NCI-H345 (cell line): Measurements from ENCODE around the gene MS4A1.
"Not testable (repeated sequence)": the region's sequence is repeated elsewhere in the genome, so short reads cannot be mapped to it uniquely, and the experiment has no call there.

Source experiments
- DNase-seq: peaks from one replicate; lab custom pipeline; 2025; lab: John Stamatoyannopoulos, UW

Gene MS4A1

DNA sequence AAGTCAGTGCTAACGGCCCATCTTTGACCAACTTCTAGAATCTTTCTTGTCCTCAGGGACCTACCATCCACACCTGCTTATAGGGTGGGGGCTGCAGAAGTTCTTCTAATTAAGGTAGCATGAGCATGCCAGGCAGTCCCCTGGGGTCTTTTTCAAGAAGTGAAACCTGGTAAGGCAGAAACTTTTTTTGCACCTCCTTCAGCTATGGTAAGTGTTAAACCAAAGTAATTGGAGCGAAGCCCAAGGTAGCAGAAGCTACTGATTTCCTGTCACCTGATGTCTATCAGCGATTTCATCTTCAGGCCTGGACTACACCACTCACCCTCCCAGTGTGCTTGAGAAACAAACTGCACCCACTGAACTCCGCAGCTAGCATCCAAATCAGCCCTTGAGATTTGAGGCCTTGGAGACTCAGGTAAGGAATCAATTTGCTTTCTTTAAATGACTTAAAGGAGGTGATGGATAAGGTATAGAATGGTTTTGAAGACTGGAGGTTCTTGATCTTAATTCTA lies at the start of gene MS4A1:
Gene MS4A1 (plus strand): TSS at position 317 of the 512 bp plus-strand sequence. CDS start 6,528 bp downstream, outside the sequence.
- DNase-seq = no peak

DNA sequence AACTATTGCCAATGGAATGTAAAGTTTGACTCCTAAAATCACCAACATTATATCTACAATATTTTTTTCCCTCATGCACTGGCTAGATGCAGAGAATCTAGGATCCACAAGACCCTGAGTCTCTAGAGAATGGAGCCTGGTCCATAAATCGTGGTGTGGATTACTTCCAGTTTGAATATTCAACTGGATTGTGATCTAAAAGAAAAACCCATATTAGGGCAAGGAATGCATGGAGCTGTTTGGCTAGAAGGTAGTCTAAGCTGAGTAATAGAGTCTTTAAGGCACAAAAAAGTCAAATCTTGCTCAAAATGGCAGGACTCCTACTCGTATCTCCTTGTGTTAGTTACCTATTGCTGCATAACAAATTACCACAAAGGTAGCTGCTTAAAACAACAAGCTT lies 35.6 kb upstream of the MS4A1 start:
- DNase-seq = no peak

DNA sequence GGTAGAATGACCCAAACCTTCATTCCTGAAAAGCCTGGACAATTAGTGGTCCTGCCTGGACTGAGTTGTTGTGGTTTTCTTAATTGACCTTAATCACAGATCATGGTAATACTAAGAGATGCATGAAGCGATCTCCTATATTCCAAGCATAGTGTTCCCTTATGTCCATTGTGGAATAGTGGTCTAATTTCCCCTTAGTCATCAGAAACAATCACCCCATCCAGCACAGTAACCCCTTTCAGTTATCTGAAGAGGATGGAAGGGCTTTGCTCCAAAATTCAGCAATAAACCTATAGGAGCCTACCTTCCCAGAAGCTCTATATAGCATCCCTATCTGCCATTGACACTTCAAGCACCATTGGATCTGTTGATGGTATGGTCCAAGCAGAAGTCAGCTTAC lies 33.0 kb upstream of the MS4A1 start:
- no peak for DNase-seq

DNA sequence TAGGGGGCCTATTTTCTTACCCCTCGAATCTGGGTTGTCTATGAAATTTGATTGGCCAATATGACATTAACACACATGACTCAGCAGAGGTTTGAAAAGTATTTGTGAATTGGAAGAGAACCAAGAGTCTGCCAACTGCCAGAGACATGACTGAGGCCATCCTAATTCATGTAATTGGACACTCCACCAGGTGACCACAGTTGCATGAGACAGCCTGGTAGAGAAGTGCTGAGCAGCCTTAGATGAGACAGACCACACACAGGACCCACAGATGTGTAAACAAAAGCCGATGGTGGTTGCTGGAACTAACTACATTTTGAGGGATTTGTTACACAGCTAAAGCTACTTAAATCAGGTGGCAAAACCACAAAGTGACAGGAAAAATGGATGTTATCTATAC lies 27.1 kb upstream of the MS4A1 start:
- no peak for DNase-seq

DNA sequence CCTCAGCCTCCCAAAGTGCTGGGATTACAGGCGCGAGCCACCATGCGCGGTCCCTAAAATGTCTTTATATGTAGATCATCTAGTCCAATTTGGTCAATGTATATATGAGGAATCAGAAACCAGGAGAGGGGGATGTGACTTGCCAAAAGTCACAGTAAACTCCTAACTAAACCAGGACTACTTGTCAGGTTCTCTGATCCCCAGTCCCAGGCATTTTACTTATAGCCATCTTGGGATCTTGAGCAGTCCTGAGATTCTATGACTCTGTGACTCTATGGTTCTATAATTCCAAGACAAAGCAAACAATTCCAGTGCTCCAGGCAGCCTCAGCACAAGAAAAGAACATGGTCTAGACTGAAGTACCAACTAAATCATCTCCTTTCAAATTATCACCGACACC lies 26.4 kb upstream of the MS4A1 start, which contains the start of gene MS4A5:
Gene MS4A5 (plus strand): TSS at position 301 of the 400 bp plus-strand sequence. CDS start 103 bp downstream, outside the sequence.
- no peak for DNase-seq

DNA sequence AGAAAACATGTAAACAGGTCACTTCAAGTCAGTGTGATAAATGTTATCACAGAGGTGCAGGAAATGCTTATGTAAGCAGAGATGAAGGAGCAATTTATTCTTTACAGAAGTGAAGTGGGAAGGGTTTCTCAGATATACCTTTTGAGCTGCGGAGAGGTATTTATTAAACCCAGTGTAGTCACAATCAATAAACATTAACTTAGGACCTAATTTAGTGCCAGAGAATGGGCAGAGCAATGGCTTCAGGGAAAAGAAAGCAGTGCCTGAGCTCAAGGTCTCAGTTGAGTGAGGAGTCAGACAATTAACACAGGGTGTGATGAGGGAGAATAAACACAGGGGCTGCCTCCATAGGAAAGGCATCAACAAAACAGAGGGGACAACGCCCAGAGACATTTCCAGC lies 24.4 kb upstream of the MS4A1 start:
- DNase-seq = no peak

DNA sequence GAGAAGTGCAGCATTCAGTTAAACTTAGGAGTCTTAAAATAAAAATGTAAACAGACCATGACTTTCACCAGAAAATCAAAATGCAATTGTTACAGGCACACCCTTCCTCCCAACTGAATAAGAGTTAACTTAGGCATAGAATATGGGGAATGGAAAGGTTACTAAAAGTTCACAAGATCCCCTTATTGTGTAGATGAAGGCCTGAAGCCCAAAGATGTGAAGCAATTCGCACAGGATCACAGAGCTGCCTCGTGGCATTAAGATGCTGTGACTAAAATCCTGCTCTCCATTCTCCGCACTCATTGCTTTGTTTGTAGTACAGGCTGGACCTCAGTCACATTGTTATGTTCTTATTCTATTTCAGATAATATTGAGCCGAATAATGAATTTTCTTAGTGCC lies 22.2 kb upstream of the MS4A1 start:
- no peak for DNase-seq

DNA sequence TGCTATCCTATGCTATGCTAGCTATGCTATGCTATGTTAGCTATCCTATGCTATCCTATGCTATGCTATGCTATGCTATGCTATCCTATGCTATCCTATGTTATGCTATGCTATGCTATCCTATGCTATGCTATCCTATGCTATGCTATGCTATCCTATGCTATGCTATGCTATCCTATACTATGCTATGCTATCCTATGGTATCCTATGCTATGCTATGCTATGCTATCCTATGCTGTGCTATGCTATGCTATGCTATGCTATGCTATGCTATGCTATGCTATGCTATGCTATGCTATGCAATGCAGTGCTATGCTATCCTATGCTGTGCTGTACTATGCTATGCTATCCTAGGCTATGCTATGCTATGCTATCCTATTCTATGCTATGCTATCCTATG lies 8.6 kb upstream of the MS4A1 start:
- DNase-seq = no peak

DNA sequence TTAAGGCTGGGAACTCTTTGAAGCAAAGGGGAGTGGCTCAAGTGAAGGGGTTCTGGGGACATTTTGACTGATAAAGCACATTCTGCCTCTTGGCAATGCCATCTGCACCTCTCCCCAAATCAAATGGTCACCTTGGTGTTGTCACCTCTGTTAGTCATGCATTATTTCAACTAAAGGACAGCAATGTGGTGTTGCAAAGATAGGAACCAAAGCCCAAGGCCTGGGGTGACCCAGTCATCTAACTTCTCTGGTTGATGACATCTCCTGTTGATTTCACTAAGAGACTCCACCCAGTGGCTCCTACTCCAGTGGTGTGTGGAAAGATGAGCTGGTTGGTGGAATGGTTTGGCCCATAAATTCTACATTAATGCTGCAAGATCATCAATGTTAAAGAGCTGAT lies 7.8 kb upstream of the MS4A1 start:
- no peak for DNase-seq

DNA sequence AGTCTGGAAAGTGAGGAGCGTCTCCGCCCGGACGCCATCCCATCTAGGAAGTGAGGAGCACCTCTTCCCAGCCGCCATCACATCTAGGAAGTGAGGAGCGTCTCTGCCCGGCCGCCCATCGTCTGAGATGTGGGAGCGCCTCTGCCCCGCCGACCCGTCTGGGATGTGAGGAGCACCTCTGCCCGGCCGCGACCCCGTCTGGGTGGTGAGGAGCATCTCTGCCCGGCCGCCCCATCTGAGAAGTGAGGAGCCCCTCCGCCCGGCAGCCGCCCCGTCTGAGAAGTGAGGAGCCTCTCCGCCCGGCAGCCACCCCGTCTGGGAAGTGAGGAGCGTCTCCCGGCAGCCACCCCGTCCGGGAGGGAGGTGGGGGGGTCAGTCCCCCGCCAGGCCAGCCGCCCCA lies 4.5 kb upstream of the MS4A1 start:
- not testable (repeated sequence) for DNase-seq

DNA sequence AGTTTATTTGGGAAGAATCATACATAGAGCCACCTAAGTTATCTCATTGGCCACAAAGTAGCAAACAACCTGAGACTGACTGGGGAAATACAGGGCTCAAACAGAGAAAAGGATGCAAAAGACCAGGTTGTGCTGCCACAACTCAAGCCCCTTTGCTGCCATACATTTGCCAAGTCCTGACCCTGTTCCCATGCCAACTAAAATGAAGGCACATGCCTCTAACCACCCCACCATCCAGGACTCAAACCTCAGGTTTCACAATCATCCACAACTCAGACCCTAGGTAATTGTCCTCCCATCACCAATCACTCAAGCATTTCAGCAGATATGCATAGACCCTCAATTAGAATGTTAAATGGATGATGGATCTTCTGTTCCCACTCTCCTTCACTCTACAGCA lies 1.4 kb upstream of the MS4A1 start:
- DNase-seq = no peak

DNA sequence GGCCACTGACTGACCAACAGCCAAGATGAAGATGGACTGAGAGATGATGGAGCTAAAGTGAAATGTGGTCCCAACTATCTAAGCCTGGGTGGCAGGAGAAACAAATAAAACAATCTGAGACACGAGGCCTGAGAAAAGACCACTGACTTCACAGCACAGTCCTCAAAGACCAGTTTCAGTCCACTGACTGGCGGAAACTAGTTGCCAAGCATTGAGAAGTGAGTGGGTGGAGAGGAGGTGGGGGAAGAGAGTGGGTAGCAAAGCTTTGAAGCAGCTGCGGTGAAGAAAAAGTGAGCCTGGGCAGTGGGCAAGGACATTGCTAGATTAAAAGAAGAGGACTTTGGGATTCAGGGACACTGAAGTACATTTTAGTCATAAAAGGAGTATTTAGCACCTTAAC lies 1.9 kb downstream of the MS4A1 start:
- no peak for DNase-seq

DNA sequence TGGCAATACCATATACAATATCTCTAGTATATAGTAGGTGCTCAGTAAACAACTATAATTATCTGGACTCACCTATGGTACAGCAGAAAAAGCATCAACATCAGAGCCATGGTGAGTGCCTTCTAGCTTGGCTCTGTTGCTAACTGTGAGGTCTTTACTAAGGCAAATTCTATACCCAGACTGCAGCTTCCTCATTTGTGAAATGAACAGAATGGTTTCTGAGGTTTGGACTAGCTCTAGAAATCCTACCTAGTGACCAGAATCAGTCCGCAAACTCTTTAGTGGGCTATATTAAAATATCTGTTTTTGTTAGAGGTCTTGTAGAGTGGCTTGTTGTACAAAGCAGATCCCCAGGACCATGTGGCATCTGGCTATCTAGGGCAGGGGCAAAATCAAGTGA lies 3.7 kb downstream of the MS4A1 start:
- DNase-seq = no peak

DNA sequence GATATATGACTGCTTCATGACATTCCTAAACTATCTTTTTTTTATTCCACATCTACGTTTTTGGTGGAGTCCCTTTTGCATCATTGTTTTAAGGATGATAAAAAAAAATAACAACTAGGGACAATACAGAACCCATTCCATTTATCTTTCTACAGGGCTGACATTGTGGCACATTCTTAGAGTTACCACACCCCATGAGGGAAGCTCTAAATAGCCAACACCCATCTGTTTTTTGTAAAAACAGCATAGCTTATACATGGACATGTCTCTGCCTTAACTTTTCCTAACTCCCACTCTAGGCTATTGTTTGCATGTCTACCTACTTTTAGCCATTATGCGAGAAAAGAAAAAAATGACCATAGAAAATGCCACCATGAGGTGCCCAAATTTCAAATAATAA lies 13.2 kb downstream of the MS4A1 start:
- no peak for DNase-seq

DNA sequence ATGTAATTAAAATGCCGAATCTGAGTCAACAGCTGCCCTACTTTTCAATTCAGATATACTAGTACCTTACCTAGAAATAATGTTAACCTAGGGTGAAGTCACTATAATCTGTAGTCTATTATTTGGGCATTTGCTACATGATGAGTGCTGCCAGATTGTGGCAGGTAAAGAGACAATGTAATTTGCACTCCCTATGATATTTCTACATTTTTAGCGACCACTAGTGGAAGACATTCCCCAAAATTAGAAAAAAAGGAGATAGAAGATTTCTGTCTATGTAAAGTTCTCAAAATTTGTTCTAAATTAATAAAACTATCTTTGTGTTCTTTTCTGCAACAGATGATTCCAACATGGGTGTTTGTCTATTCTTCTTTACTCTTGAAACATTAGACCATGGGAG lies 14.1 kb downstream of the MS4A1 start:
- DNase-seq = no peak

DNA sequence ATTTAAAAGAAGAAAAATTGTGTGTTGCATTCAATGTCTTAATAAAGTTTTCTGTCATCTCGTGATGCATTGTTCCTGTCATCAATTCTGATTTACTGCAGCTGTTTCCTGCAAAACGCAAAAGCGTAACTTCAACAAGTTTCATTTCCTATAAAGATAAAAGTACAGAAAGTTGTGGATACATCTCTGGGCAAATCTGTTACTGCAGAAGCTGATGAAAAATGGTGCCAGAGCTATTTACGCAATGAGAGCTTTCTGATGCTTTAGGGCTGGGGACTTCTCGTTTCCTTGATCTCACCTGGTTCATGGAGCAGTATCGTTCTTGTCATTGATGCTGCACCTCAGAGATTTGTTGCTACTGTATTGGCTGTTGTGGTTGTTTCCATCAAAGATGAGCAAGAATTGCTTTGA lies 21.4 kb downstream of the MS4A1 start:
- DNase-seq = no peak

DNA sequence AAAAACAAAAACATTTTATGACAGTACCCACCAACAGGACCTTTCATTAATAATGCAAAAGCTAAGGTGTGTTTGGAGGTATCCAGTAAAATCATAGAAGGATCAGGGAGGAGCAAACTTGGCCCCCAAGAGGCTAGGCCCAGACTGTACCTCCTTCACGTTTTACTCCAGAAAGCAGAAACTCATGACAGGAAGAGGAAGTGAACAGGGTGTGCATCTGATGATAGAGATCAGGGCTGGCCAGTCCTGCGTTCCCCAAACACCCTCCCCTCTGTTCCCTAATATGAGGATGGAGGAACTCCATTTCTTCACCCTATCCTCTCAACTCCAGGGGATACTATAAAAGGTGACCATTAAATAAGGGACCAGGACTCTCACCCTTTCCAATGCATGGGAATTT lies 26.7 kb downstream of the MS4A1 start:
- DNase-seq = no peak

DNA sequence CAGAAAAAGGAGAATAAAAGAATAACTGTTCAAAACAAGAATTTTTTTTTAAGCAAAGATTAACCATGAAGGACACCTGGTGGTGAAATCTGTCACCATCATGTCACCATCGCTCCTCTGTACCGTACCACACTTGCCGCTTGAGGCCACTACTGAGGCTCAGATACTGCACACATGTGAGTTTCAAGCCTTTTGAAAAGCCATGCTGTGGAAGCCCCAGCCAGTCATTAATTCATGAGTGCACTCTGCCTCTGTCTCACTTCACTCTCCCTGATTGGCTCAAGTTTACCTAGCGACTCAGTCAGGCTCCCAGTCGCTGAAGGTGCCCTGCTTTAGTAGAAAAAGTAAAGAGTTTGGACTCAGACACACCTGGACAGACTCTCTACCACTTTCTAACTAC lies 30.3 kb downstream of the MS4A1 start:
- DNase-seq = no peak

DNA sequence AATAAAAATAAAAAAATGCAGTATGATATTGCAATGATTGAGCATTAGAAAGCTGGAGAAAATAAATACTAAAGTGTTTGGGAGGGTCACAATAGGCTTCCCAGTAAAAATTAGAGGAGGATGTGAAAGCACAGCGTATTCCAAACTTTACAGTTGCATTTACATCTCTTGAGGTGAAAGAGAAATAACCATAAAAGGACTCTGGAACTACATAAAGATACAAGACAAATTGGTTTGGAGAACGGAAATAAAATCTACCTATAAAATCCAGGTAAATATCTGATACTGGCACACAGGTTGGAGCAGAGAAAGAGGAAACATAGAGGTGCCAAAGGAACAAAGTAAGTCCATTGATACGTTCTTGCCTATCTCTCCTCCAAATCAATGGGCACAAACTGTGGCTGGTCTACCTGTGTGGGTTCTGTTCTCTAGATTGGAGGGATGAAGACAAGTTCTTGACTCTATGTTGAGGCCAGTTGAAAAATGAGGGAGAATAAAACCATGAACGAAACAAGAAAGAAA lies 36.9 kb downstream of the MS4A1 start, which contains the start of gene MS4A12:
Gene MS4A12 (plus strand): TSS at position 291 of the 522 bp plus-strand sequence. CDS start 4,541 bp downstream, outside the sequence.
- DNase-seq = no peak

DNA sequence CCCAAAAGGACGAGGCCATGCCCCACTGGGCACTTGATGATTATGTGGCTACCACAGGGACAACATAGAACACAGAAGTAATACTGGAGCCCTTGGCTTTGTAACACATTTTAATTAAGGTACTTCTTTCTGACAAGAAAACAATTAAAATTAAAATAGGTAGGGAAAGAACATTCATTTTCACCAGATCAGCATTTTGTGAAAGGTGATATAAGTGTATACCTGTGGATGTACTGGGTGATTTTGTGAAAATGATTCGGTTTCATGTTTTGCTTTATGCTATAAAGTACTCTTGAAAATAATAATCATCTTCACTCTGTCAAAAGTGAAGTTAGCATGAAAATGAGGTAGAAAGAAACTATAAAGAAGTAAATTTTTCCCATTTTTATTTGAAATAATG lies 37.8 kb downstream of the MS4A1 start:
- no peak for DNase-seq

DNA sequence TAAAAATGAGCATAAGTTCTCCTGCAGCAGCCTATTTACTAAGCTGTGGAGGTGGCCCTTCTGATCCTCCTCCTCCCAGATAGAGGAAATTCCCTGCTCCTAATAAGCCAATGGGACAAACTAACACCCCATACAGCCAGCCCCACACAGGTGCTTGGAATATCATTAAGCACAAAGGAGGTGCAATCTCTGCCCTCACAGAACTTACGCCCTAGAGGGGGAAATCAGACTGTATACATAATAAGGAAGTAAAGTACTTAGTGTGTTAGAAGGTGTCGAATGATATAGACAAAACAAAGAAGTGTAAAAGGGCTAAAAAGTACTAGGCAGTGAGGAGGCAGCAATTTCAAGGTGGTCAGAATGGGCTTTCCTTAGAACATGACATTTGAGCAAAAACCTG lies 42.8 kb downstream of the MS4A1 start:
- DNase-seq = no peak

DNA sequence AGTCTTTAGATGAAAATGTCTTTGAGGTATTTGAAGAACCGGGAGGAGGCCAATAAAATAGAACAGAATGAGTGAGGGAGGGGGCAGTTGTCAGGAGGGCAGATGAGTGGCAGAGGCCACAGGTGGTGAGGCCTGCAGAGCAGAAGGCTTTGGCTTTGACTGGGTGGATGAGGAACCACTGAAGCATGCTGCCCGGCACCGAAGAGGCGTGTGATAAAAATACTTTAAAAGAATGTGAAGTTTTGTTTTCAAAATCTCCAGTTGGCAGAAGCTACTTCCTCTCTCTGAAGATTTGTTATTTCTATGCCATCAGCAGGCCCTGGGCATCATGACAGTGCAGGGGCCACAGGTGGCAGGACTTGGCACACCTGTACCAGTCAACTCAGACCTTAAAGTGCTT lies 43.2 kb downstream of the MS4A1 start:
- DNase-seq = no peak

DNA sequence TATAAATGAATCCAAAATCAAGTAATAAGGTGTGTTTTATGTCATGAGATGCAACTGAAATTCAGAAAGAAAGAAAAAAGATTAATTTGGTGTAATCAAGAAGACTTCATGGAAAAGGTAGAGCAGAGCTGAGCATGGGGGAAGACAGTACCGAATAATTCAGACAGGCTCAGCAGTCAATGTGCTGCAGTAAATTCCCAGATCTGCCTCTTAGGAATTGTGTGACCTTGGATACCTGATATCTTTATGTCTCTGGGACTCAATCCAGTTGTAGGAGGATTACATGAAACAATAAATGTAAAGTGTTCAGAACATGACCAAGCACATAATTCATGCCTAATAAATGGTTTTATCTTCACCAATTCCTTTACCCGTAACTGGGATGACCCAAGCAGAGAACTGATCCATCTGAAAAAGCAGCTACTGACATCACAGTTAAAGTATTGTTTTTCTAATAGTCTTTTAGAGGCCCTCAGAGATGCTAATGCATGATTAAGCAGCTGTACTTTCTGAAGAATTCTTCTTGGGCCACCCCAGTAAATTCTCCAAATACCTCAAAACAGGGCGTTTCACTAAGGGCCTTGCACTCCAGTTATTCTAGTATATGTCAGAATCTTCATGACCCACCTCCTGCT lies 44.7 kb downstream of the MS4A1 start:
- no peak for DNase-seq

DNA sequence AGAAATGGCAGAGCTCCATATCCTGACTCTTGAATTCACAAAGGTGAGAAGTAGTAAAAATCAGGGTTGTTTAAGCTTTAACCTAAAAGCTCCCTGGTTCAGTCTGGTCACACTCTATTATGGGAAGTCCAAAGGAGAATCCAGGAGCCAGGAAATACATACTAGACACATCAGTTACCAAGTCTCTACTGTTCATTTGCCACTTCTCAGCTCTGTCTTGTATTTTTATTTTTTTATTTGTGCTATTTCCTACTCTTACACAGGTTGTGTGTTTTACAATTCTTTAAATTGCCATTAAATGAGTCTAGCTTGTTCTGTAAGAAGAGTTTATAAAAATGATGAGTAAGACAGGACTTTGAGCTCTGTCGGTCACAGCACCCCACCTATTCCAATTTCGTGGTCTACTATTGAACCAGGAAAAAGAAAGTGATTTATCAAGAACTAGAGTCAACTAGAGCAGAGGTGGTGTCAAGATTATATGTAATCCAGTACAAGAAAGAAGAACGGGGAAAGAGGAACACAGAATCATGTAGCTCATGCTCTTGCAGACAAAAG lies 46.7 kb downstream of the MS4A1 start:
- DNase-seq = no peak
